Germinal center (tissue), 1 donor: ENCODE data around the gene HIF1AN.
"Not testable (repeated sequence)": the region's sequence is repeated elsewhere in the genome, so short reads cannot be mapped to it uniquely, and the experiment has no call there.

Source experiments
- DNase-seq: peaks from one replicate; pipeline ENCODE4 v3.0.0; 2012; ENCODE audit warnings: mixed read lengths, low spot score

HIF1AN gene

DNA sequence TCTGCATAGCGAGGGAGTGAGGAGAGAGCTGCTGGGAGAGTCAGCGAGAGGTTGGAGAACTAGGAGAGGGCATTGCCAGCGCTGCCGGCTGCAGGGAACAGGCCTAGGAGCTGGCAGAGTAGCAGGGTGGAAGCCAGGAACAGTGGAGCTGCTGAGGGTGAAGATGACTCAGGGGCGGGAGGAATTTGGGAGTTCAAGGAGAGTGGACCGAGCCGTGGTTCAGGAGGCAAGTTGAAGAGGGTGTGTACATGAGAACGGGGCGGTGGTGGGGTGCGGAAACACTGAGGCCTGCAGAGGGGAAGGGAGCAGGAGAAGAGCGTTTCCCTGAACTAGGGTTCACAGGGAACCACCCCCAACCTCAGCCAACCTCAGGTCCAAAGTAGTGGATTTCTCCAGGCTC lies 31.5 kb downstream of the HIF1AN start:
- no peak for DNase-seq

DNA sequence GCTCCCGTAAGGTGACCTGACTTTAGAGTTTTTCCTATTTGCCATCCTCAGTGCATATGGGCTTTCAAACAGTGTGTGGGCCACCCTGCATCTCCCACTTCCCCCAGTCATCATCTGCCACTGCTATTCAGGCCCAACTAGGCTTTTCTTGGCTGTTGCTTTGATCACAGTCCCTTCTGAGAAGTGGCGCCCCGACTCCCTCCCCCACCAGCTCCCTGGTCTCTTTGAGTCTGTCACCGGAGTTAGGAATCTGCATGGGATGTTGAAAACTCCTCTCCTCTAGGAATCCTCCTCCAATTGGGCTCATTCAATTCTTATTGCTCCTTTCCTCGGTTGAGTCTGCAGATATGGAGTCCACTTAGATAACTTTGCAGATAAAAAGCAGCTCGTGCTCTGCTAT lies 32.1 kb downstream of the HIF1AN start:
- no peak for DNase-seq

DNA sequence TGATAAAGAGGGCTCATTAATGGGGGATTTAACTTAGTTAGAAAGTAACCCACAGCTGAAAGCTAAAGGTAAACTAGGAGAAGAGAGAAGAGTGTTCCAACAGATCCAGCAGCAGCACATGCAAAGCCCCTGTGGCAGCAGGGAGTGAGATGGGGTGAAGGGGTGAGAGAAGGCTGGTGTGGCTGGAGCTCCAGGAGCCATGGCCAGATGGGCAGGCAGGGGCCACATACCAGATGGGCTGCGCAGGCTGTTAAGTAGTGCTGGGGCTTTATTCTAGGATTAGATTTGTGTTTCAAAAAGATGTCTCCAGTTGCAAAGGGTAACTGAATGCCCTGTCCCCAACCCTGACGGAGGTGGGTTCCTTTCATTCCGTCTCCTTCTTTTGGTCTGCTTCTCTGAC lies 33.2 kb downstream of the HIF1AN start:
- no peak for DNase-seq

GRCh38 chr10:100569687-100570481 lies 34.1 kb downstream of the HIF1AN start:
- DNase-seq: no peak

- no peak for DNase-seq
These were observed 34.8 kb downstream of the HIF1AN start for GRCh38 chr10:100570506-100570905.

- no peak for DNase-seq
These were observed 35.5 kb downstream of the HIF1AN start for GRCh38 chr10:100571084-100571856.

- not testable (repeated sequence) for DNase-seq
These were observed 39.4 kb downstream of the HIF1AN start for GRCh38 chr10:100575146-100575545.

DNA sequence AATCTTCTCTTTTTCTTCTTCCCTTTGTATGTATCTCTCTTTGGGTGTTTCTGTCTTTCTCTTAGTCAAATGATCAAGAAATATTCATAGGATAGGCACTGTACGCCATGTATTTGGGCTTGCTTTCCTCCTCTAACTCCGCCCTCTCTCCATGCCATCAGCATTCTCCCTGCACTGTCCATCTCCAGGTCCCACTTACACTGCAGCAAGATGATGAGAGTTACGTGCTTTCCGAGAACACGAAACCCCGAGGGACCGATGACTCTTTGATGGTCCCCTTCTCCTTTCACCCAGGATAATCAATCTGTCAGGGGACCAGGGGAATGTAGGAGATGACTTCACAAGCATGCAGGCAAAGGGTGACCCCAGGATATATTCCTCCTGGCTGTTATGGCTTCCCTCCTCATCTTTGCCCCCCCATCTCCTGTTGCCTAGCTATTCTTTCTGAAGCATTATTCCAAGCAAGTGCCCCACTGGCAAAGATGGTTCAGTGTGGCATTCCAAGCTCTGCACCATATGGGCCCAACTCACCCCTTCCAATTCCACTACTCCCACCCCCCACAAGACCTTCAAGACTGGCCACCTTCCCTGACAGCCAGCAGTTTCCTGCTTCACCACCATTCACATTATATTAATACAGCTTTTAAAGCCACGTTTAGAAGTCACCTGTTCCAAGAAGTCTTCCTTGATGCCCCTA lies 40.0 kb downstream of the HIF1AN start:
- DNase-seq: no peak

- no peak for DNase-seq
These were observed 40.5 kb downstream of the HIF1AN start for GRCh38 chr10:100576282-100576635.

DNA sequence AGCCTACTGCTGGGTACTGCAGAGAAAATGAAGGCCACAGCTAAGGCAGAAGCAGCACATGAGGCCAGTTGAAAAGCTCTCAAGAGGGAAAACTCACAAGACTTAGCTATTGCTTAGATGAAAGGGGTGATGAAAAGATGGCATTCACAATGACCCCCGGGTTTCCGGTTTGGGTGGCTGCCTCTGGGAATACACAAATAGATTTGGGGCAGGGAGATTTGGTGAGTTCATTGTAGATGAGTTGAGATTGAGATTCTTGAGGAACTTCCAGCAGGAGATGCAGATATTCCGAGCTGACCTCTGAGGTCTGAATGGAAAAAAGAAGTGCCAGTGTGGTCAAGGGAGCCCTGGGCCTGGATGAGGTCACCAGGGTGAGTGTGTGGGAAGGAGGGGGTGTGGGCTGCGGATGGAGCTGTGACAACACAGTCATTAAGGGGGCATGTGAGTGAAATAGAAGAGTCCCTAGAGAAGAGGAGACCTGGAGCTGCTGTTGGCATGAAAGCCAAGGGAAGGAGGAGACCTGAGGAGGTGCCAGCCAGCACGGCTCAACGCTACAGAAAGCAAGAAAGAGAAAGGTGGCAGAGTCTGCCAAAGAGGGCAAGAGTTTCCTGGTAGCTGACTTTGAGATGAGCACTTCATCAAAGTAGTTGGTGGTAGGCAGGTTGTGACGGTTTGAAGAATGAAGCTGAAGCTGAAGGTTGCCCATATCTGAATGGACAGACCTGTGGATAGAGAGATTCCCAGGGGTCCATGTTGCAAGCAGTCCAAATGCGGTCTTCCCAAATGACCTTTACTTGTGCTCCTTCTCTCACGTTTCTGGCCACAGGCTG lies 43.7 kb downstream of the HIF1AN start:
- DNase-seq: no peak

- no peak for DNase-seq
These were observed 51.2 kb downstream of the HIF1AN start for GRCh38 chr10:100586959-100587358.

DNA sequence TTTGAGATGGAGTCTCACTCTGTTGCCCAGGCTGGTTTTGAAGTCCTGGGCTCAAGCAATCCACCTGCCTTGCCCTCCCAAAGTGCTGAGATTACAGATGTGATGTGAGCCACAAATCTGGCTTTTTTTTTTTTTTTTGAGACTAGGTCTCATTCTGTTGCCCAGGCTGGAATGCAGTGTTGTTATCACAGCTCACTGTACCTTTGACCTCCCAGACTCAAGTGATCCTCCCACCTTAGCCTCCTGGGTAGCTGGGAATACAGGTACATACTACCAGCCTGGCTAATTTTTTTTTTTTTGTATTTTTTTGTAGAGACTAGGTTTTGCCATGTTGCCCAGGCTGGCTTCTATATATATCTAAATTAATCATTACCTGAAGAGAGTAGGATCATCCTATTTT lies 62.4 kb downstream of the HIF1AN start:
- no peak for DNase-seq

DNA sequence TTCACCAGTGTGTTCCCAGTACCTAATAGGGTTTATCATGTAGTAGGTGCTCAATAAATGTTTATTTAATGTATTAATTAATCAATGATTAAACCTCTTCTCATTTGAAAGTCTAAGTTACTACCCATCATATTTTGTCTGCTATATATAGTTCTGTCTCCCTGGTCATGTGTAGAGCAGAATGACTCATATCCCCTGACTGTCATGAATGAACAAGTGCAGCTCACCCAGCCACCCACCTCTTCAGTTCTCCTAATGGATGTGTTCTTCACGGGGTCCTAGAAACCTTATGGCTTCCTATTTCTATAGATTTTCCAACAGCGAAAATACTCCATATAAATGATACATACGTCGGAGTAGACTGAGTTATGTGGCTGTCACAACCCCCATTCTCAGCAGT lies 64.5 kb downstream of the HIF1AN start:
- no peak for DNase-seq

GRCh38 chr10:100607439-100607838 lies 71.7 kb downstream of the HIF1AN start:
- DNase-seq: no peak
